NCI-H2029 (cell line): ENCODE measurements around the gene COLEC12.

Experiments used
- DNase-seq: peaks from one replicate; lab custom pipeline; 2025; lab: John Stamatoyannopoulos, UW

Gene COLEC12

GRCh38 chr18:475202-476031 lies 25.1 kb downstream of the COLEC12 start:
- no peak for DNase-seq

GRCh38 chr18:474416-474815 lies 26.1 kb downstream of the COLEC12 start:
- DNase-seq = no peak

- DNase-seq = no peak
Observed at GRCh38 chr18:473802-474201, 26.7 kb downstream of the COLEC12 start.

GRCh38 chr18:471716-472115 lies 28.8 kb downstream of the COLEC12 start:
- no peak for DNase-seq

GRCh38 chr18:470661-471501 lies 29.6 kb downstream of the COLEC12 start:
- no peak for DNase-seq

- DNase-seq = no peak
Observed at GRCh38 chr18:468955-469790, 31.3 kb downstream of the COLEC12 start.

GRCh38 chr18:463827-464541 lies 36.5 kb downstream of the COLEC12 start:
- no peak for DNase-seq

GRCh38 chr18:463403-463802 lies 37.1 kb downstream of the COLEC12 start:
- no peak for DNase-seq

- no peak for DNase-seq
Observed at GRCh38 chr18:461762-462161, 38.7 kb downstream of the COLEC12 start.

GRCh38 chr18:460791-461190 lies 39.7 kb downstream of the COLEC12 start:
- DNase-seq = no peak

GRCh38 chr18:459814-460593 lies 40.5 kb downstream of the COLEC12 start:
- no peak for DNase-seq

- DNase-seq = no peak
Observed at GRCh38 chr18:457521-458412, 42.7 kb downstream of the COLEC12 start.

- DNase-seq = no peak
Observed at GRCh38 chr18:457140-457519, 43.4 kb downstream of the COLEC12 start.

GRCh38 chr18:456361-457139 lies 44.0 kb downstream of the COLEC12 start:
- no peak for DNase-seq

- DNase-seq = no peak
Observed at GRCh38 chr18:453400-453799, 47.1 kb downstream of the COLEC12 start.

GRCh38 chr18:452816-453215 lies 47.7 kb downstream of the COLEC12 start:
- DNase-seq = no peak

- no peak for DNase-seq
Observed at GRCh38 chr18:449374-449773, 51.1 kb downstream of the COLEC12 start.

GRCh38 chr18:448116-448790 lies 52.2 kb downstream of the COLEC12 start:
- DNase-seq = no peak
